Glutamatergic neuron (in vitro differentiated cells): ENCODE data around the gene TCF15. TPM values are rescaled to one million over a fixed set of nuclear protein-coding genes. Genes with fewer than 3 reads are reported as not detected.
A peak's percentile ranks its signal among the peaks of the same experiment; 100 is the strongest.

Experiments
- DNase-seq: peaks from one replicate; pipeline ENCODE4 v3.0.0; 2022
- H3K27ac Mint-ChIP-seq: one replicate; pipeline ENCODE4 v1.8.0; 2020; ENCODE audit warnings: mild to moderate bottlenecking, mixed read lengths, inconsistent platforms; ENCODE audit not compliant: unreplicated experiment
- H3K27me3 Mint-ChIP-seq: one replicate; pipeline ENCODE4 v1.8.0; 2020; ENCODE audit warnings: mild to moderate bottlenecking, moderate library complexity, mixed read lengths, inconsistent platforms; ENCODE audit not compliant: unreplicated experiment
- H3K36me3 Mint-ChIP-seq: one replicate; pipeline ENCODE4 v1.8.0; 2020; ENCODE audit warnings: mild to moderate bottlenecking, mixed read lengths, inconsistent platforms; ENCODE audit not compliant: unreplicated experiment
- H3K4me1 Mint-ChIP-seq: one replicate; pipeline ENCODE4 v1.8.0; 2020; ENCODE audit warnings: mild to moderate bottlenecking, low read depth, mixed read lengths, inconsistent platforms; ENCODE audit not compliant: unreplicated experiment
- H3K4me3 Mint-ChIP-seq: one replicate; pipeline ENCODE4 v1.8.0; 2020; ENCODE audit warnings: mild to moderate bottlenecking, mixed read lengths, inconsistent platforms; ENCODE audit not compliant: unreplicated experiment
- H3K9me3 Mint-ChIP-seq: one replicate; pipeline ENCODE4 v1.8.0; 2020; ENCODE audit warnings: mild to moderate bottlenecking, moderate library complexity, mixed read lengths, inconsistent platforms; ENCODE audit not compliant: unreplicated experiment
- total RNA-seq: library from RNA; stranded (reverse); fragmentation: NEBNext Ultra II Directional; extraction: Animal tissue kit (Norgen Biotek cat#: 25700); gene quantifications from one replicate; pipeline ENCODE4 v1.2.1, GENCODE V29; 2021; ENCODE audit not compliant: unreplicated experiment
- TF ChIP-seq, protein P1 (sequence below): fragments of 200-600 bp; sonication (generic); IDR thresholded peaks from one replicate; pipeline ENCODE4 v1.5.0; 2021; ENCODE audit not compliant: partially characterized antibody, unreplicated experiment

Gene TCF15
- total RNA-seq, 1 donor from 2014 or later = 19.7 TPM

DNA sequence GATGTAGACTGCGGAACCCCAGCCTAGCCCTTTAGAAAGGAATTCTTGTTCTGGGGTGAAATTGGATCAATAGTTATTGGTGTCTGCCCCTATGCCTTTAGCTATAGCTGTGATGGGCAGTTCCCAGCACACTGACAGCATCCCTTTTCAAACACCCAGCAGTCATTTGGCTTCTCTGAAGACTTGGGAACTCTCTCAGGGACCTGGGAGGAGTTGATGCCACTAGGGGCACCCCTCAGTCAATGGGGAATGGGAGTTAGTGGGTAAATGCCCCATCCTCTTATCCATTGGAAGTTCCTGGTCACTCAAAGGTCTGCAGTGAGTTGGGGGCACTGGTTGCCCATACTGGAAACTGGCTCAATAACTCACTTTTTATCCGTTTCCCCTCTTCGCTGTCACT is 34.9 kb downstream of the TCF15 start:
- H3K4me1 Mint-ChIP-seq = peaks cover 37% of the 10 kb centered on the region
- TF ChIP-seq, protein P1, sequence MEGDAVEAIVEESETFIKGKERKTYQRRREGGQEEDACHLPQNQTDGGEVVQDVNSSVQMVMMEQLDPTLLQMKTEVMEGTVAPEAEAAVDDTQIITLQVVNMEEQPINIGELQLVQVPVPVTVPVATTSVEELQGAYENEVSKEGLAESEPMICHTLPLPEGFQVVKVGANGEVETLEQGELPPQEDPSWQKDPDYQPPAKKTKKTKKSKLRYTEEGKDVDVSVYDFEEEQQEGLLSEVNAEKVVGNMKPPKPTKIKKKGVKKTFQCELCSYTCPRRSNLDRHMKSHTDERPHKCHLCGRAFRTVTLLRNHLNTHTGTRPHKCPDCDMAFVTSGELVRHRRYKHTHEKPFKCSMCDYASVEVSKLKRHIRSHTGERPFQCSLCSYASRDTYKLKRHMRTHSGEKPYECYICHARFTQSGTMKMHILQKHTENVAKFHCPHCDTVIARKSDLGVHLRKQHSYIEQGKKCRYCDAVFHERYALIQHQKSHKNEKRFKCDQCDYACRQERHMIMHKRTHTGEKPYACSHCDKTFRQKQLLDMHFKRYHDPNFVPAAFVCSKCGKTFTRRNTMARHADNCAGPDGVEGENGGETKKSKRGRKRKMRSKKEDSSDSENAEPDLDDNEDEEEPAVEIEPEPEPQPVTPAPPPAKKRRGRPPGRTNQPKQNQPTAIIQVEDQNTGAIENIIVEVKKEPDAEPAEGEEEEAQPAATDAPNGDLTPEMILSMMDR = no peak
- no peak overlapping the region for H3K27ac Mint-ChIP-seq
- DNase-seq = no peak
- peaks cover 16% of the 10 kb centered on the region for H3K9me3 Mint-ChIP-seq
- no peak overlapping the region for H3K4me3 Mint-ChIP-seq
- H3K36me3 Mint-ChIP-seq = no peaks in the 10 kb centered on the region
- H3K27me3 Mint-ChIP-seq = peaks cover 7% of the 10 kb centered on the region

DNA sequence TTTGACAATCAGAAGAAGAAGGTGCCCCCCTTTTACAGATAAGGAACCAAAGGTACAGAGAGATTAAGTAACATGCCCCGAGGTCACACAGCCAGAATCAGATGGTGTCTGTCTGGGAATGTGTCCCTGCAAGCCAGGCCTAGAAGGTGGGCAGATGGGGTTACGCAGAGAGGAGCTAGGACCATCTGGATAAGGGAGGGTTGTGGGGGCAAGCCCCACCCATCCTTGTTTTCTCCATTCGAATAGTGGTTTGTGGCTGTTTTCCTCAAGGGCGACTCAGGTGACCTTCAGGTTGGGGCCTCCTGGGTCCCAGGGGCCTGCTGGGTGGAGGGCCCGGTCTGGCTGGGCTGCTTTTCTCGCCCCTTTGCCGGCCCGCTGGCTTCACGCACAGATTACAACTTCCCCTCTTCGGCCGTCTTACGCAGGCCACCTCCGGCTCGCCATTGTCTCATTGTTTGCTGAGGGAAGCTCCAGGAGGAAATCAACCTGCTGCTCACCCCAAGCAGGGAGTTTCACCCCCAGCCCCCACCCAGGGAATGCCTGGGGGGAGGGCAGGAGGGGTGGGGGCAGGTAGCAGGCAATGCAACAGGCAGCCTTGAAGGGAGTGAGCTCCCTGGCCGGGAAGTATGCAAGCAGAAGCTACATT is 35.7 kb downstream of the TCF15 start:
- Mint-ChIP-seq H3K4me1 (peaks cover 37% of the 10 kb centered on the region), H3K4me3 (peak overlapping the region; percentile 52), H3K27ac (no peak overlapping the region), H3K27me3 (peaks cover 7% of the 10 kb centered on the region), H3K36me3 (no peaks in the 10 kb centered on the region), H3K9me3 (peaks cover 16% of the 10 kb centered on the region)
- TF ChIP-seq, protein P1 = no peak
- DNase-seq = peak; percentile 40

DNA sequence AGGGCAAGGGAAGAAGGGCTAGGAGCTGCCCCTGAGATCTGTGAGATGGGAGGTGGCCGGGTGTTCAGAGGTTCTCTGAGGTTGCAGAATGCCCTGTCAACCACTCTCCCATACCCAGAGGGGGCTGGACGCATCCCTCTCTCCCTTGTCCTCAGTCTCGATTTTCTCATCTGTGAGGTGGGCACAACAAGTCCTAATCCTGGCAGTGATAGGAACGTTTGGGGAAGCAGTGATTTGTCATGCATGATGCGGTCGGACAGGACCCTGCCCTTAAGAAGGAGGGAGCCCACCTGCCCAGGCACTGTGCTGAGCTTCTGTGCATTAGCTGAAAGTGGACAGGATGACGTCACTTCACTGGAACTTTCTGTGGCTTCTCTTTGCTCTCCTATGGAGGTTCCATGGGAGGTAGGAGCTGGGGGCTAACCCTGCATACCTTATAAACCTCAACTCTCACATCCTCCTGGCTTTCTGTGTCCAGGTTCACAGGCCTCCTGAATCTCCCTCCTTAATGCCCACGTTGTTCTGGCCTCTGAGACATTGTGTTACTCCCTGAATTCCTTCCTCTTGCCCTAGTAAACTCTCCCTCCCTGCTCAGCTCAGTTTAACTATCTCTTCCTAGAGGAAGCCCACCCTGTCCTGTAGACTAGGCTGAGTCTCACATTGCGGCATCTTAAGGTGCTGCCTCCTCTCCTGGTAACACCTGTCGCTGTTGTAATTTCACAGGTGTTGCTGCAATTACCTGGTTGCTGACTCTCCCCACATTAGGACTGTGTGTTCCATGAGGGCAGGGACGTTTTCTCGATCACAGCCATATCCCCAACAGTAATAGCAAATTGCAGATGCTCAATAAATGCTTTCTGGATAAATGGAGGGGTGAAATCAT is 36.5 kb downstream of the TCF15 start:
- TF ChIP-seq, protein P1 = no peak
- Mint-ChIP-seq H3K4me1 (peaks cover 40% of the 10 kb centered on the region), H3K9me3 (peaks cover 16% of the 10 kb centered on the region), H3K27me3 (peaks cover 7% of the 10 kb centered on the region), H3K36me3 (no peaks in the 10 kb centered on the region), H3K27ac (peak overlapping the region; percentile 33), H3K4me3 (peak overlapping the region; percentile 52)
- no peak for DNase-seq

DNA sequence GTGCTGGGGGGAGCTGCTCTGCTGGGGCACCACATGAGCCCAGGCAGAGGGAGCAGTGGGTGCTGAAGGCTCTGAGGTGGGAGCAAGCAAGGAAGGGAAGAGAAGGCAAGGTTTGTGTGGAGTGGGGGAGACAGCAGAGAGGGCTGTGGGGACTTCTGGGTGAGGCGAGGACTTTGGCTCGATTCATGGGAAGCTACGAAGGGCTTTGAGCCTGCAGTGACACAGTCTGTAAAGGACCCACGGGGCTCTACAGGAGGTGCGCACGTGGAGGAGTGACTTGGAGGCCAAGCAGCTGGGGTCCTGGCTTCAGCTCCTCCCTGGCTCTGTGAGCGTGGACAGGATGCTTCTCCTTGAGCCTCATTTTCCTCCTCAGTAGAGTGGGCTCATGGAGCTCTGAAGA is 37.4 kb downstream of the TCF15 start:
- H3K36me3 Mint-ChIP-seq = no peaks in the 10 kb centered on the region

More for the DNA sequence above, 37.4 kb downstream of the TCF15 start:
- no peak for DNase-seq
- Mint-ChIP-seq H3K27ac (peak overlapping the region; percentile 84), H3K27me3 (peaks cover 7% of the 10 kb centered on the region), H3K4me3 (peak overlapping the region; percentile 71), H3K4me1 (peaks cover 41% of the 10 kb centered on the region), H3K9me3 (peaks cover 16% of the 10 kb centered on the region)
- TF ChIP-seq, protein P1 = no peak
